SKM-1 treated with dmso at 0.1 percent for 144 hours (cell line): ENCODE data around the gene CXorf66.
"Not testable (repeated sequence)": the region's sequence is repeated elsewhere in the genome, so short reads cannot be mapped to it uniquely, and the experiment has no call there.

Experiments used
- DNase-seq: peaks from one replicate; lab custom pipeline; 2025; ENCODE audit not compliant: unreplicated experiment; lab: John Stamatoyannopoulos, UW

The CXorf66 gene, protein sequence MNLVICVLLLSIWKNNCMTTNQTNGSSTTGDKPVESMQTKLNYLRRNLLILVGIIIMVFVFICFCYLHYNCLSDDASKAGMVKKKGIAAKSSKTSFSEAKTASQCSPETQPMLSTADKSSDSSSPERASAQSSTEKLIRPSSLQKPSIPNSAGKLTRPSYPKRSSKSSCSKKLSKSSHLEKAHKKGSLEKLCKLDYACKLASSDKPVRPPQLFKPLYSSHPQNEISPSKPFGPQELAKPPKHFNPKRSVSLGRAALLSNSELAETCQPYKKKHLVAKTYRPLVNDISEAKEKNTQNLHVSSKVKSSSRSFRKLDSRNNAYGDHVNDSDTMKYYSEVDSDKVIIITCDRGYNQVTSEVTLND

DNA sequence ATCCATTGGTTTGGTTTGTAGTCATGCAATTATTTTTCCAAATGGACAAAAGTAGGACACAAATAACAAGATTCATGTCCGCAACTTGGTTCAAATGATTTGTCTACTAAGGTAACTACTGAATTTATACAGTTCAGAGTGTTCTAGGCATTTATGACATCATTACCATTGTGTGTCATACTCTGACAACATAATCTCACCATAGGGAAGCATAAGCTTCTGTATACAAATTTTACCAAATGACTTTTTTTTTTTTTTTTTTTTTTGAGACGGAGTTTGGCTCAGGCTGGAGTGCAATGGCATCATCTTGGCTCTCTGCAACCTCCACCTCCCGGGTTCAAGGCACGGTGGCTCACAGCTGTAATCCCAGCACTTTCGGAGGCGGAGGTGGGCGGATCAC, at the start of gene CXorf66:
Gene CXorf66, minus strand, starts transcription at position 101 of the 400 bp plus-strand sequence. Its CDS starts 25 bp downstream, at position 76.
- no peak for DNase-seq

DNA sequence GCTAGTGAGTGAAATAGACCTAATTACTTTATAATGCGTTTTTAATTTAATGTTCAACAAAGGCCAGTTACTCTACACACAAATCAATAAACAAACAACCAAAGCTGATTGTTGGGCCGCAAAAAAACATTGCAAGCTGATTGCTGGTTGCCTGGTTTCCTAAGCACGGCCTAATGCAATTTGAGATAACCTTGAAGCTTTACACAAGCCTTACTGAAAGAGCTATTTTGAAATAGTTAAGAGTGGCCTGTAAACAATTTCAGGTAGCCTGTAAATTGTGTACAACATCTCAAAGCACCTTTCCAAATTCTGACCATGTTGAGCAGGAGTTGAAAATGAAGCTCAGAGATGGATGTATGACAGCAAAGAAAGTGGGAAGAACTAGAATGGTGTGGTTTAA, 17.5 kb upstream of the CXorf66 start:
- no peak for DNase-seq

DNA sequence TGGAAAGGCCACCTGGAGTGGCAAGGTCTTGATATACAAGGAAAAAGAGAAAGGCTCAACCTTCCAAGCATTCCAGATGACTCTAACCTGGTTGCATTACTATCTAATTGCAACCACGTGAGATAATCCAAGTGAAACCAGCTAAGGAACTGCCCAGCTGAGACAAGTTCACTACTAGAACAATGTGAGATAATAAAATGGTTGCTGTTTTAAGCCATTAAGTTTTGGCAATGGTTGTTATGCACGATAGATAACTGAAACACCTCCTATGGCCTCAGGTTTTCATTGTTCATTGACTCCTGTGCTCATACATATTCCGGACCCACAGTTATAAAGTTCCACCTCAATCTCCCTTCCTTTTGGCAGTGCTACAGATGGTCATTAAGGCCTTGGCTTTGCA, 9.2 kb upstream of the CXorf66 start:
- DNase-seq: no peak

- DNase-seq: no peak
Measured at GRCh38 chrX:139972629-139973624, 7.6 kb upstream of the CXorf66 start.

DNA sequence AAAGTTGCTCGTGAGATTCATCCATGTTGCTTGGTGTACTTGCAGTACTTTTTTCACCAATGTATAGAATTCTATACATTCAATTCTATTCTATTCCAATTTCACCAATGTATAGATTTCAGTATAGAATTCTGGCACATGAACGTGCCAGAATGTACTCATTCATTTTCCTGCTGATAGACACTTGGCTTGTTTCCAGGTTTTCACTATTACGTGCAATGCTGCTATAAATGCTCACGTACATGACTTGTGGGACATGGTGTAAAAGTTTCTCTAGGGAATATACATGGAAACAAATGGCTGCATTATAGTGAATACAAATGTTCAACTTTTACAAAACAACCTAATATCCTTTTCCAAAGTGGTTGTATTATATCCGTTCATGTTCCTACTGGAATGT, 6.8 kb upstream of the CXorf66 start:
- no peak for DNase-seq

GRCh38 chrX:139971394-139971749, 6.1 kb upstream of the CXorf66 start:
- DNase-seq: no peak

- no peak for DNase-seq
Measured at GRCh38 chrX:139969286-139969685, 4.0 kb upstream of the CXorf66 start.

- no peak for DNase-seq
Measured at GRCh38 chrX:139967750-139968149, 2.4 kb upstream of the CXorf66 start.

- DNase-seq: no peak
Measured at GRCh38 chrX:139967300-139967699, 2.0 kb upstream of the CXorf66 start.

DNA sequence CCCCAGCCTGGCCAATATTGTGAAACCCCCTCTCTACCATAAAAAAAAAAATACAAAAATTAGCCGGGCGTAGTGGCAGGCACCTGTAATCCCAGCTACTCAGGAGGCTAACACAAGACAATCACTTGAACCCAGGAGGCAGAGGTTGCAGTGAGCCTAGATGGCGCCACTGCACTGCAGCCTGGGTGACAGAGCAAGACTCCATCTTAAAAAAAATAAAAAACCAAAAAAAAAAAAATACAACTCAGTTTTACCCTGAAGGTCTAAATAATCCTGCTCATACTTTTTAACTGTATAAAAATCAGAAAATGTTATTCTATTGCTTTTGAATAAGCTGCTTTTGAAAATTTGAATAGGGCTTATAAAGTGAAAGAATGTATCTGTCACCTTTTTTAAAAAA, 838 bp upstream of the CXorf66 start:
- DNase-seq: not testable (repeated sequence)

GRCh38 chrX:139961091-139961490, 4.2 kb downstream of the CXorf66 start:
- DNase-seq: not testable (repeated sequence)

- DNase-seq: no peak
Measured at GRCh38 chrX:139949703-139950102, 15.6 kb downstream of the CXorf66 start.

GRCh38 chrX:139945075-139945474, 20.2 kb downstream of the CXorf66 start:
- DNase-seq: no peak

- DNase-seq: peak; percentile 9
Measured at GRCh38 chrX:139936259-139936658, 29.1 kb downstream of the CXorf66 start.

DNA sequence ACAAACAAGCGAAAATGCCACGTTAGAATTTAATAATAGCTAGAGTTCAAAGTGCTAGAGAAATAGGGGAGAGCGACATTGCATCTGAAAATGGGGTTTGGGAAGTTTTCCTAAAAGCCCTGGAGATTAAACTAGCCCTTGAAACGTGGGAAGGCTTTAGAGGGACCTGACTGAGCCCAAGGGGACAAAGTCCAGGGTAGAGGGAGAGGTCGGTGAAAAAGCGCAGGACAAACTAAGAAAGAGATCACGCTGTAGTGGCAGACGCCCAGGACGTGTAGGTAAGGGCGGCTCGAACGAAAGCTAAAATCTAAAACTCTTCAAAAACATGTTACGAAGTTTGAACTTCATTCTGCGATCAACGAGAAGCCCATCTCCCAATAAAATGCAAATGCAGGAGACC, 31.4 kb downstream of the CXorf66 start:
- DNase-seq: no peak

DNA sequence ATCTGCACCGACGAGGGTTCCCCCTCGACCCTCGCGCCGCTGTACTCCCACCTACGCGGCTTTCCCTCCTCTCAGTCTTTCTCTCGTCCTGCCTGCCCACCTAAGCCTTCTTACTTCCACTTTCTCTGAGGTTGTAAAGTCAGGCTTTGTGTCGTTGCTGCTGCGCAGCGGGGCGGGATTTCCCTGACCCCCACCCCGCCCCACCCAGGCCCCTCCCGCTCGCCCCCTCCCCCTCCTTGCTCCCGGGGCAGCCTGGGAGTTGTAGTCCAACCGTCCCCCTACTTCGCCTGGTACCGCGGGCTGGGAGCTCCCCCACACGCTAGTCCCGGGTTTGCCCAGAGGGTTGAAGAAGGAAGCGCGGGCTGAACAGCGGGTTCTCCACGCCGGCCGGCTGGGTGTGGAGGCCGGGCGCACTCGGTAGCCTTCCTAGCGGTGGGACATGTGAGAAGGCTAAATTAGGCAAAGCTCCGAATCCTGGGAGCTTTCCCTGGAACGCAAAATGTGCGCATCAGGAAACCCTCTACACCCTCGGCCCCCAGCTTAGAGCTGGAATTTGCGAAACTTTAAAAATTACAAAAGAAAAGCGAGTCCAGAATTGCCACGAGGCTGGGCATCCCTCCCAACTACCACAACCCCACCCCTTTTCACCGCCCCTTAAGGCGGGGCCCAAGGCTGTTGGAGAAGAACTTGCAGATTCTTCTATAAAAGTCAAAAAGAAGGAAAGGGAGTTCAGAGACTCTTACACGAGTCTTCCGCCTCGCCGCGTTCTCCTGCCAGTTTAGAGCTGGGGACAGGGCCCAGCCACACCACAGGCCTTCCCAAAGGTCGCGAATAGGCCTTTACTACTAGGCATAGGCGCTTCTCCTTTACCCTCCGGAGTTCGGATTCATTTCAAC, 32.2 kb downstream of the CXorf66 start, which contains the start of gene ATP11C:
Gene ATP11C, minus strand, starts transcription at position 153 of the 896 bp plus-strand sequence. CDS start 1,011 bp downstream, outside the sequence.
- DNase-seq: peak; percentile 69

DNA sequence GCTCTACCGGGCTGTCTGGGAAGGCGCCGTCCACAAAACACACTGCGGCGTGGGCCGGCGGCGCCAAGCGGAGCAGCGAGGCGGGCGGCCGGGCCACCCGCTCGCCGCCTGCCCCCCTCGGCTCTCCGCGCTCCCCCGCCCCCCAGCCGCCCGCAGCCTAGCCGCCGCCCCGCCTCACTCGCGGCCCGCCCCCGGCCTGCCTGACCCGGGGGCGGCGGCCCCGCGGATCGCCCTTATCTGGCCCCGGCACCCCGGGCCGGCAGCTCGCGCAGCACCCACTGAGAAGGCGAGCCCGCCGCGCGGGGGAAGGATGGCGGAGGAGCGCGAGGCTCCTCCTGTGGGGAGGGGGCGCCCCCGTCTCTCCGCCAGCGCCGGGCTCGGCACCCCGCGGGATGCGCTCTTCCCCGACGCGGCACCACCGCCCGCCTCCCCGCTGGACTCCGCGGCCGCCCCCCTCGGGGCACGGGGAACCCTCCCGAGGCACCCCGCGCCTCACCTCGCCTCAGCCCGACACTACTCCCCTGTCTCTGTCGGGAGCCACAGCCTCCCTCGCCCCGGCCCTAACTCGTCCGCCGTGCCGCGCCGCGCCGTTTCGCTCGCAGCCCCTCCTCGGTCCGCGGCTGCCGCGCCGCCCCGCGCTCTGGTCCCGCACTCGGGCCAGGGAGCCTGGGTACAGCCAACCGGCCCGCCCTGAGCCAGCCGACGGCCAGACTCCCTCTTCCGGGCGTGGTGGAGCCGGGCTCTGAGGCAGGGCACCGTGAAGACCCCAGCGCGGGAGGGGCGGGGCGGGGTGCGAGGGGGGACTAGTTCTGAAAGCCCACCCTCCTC, 33.0 kb downstream of the CXorf66 start:
- no peak for DNase-seq

- DNase-seq: no peak
Measured at GRCh38 chrX:139931646-139932072, 33.7 kb downstream of the CXorf66 start.

DNA sequence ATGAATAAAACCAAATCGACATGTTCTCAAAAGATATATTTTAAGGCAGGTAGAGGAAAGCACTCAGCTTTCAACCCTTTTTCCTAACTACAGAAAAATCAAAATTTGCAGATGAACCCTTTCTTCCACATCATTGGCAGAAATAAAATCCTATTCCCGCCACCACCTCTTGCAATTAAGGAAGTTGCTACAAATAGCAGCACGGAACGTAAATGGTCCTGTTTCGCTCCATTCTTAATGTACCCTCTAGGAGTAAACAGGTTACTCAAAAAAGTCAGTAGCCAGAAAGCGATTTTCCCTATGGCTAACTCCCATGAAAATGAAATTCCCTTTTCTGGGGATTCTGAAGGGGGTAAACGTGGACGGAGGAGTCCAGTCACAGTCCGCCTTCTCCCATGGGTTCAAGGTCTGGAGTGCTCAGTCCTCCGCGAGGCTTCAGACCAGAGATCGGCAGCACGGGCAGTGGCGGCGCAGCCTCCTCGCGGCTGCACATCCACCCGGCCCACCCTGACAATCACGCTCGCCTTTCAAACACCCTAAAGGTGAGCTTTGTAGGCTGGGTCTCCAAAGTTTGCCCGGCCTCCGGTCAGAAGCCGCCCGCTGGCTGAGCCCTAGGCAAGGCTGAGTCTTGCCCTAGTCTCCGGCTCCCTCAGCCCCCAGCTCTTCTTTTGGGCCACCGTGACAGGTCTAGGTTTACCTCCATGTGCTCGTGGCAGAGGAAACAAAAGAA, 34.2 kb downstream of the CXorf66 start:
- DNase-seq: no peak
